ENCODE results near the gene LURAP1L. TPM values are rescaled to one million over a fixed set of nuclear protein-coding genes. Genes with fewer than 3 reads are reported as not detected.
A peak's percentile ranks its signal among the peaks of the same experiment; 100 is the strongest.

LURAP1L gene
- total RNA-seq, 1 donor from 2014 or later = 13.3 TPM

- Histone ChIP-seq H3K27me3 (ENCODE audit: insufficient read depth, low read length) (no peaks in the 10 kb centered on the region), H3K36me3 (ENCODE audit: insufficient read depth, low read length) (no peaks in the 10 kb centered on the region), H3K79me2 (ENCODE audit: insufficient read depth, low read length) (no peaks in the 10 kb centered on the region), H3K4me3 (ENCODE audit: insufficient read depth, low read depth, low read length) (no peak overlapping the region), H3K9ac (ENCODE audit: low read length) (peak overlapping the region; percentile 49), H3K9me3 (ENCODE audit: insufficient read depth, low read depth, low read length) (no peaks in the 10 kb centered on the region), H2AFZ (ENCODE audit: low read depth, low read length) (no peak overlapping the region), H3K27ac (ENCODE audit: low read depth, low read length) (peak overlapping the region; percentile 68), H4K20me1 (ENCODE audit: insufficient read depth, low read length) (no peaks in the 10 kb centered on the region), H3K4me1 (ENCODE audit: insufficient read depth, low read length) (peaks cover 27% of the 10 kb centered on the region), H3K4me2 (ENCODE audit: low read length) (no peak overlapping the region)
- Mint-ChIP-seq H3K36me3 (ENCODE audit: low read depth, unreplicated experiment) (peaks cover 2% of the 10 kb centered on the region), H3K4me3 (ENCODE audit: unreplicated experiment) (no peak overlapping the region), H3K9me3 (ENCODE audit: unreplicated experiment) (peaks cover 4% of the 10 kb centered on the region), H3K4me1 (ENCODE audit: low read depth, unreplicated experiment) (peaks cover 28% of the 10 kb centered on the region), H3K27me3 (ENCODE audit: low read depth, unreplicated experiment) (no peaks in the 10 kb centered on the region), H3K27ac (ENCODE audit: unreplicated experiment) (no peak overlapping the region)
- no peak for TF ChIP-seq EZH2 (IDR thresholded peaks at IDR 0.05; ENCODE audit: insufficient read depth, low read length)
- no peak for TF ChIP-seq CTCF (IDR thresholded peaks at IDR 0.05; ENCODE audit: insufficient read depth, low read depth, low read length)
- DNase-seq (ENCODE audit: low read depth) = peak; percentile 71
- FAIRE-seq = no peak
These were observed 42.9 kb downstream of the LURAP1L start for GRCh38 chr9:12817702-12818101.

- Histone ChIP-seq H3K27me3 (ENCODE audit: insufficient read depth, low read length) (no peaks in the 10 kb centered on the region), H3K79me2 (ENCODE audit: insufficient read depth, low read length) (no peaks in the 10 kb centered on the region), H3K27ac (ENCODE audit: low read depth, low read length) (peak overlapping the region; percentile 68), H3K4me3 (ENCODE audit: insufficient read depth, low read depth, low read length) (no peak overlapping the region), H3K4me2 (ENCODE audit: low read length) (peak overlapping the region; percentile 11), H4K20me1 (ENCODE audit: insufficient read depth, low read length) (no peaks in the 10 kb centered on the region), H3K9me3 (ENCODE audit: insufficient read depth, low read depth, low read length) (no peaks in the 10 kb centered on the region), H3K4me1 (ENCODE audit: insufficient read depth, low read length) (peaks cover 23% of the 10 kb centered on the region), H3K9ac (ENCODE audit: low read length) (peak overlapping the region; percentile 49), H2AFZ (ENCODE audit: low read depth, low read length) (no peak overlapping the region), H3K36me3 (ENCODE audit: insufficient read depth, low read length) (no peaks in the 10 kb centered on the region)
- no peak for TF ChIP-seq EZH2 (IDR thresholded peaks at IDR 0.05; ENCODE audit: insufficient read depth, low read length)
- no peak for TF ChIP-seq CTCF (IDR thresholded peaks at IDR 0.05; ENCODE audit: insufficient read depth, low read depth, low read length)
- Mint-ChIP-seq H3K4me3 (ENCODE audit: unreplicated experiment) (no peak overlapping the region), H3K27me3 (ENCODE audit: low read depth, unreplicated experiment) (no peaks in the 10 kb centered on the region), H3K36me3 (ENCODE audit: low read depth, unreplicated experiment) (peaks cover 2% of the 10 kb centered on the region), H3K9me3 (ENCODE audit: unreplicated experiment) (peaks cover 4% of the 10 kb centered on the region), H3K4me1 (ENCODE audit: low read depth, unreplicated experiment) (peaks cover 28% of the 10 kb centered on the region), H3K27ac (ENCODE audit: unreplicated experiment) (peak overlapping the region; percentile 41)
- FAIRE-seq (peak; percentile 77), DNase-seq (ENCODE audit: low read depth) (peak; percentile 77)
These were observed 43.7 kb downstream of the LURAP1L start for GRCh38 chr9:12818431-12819000.

DNA sequence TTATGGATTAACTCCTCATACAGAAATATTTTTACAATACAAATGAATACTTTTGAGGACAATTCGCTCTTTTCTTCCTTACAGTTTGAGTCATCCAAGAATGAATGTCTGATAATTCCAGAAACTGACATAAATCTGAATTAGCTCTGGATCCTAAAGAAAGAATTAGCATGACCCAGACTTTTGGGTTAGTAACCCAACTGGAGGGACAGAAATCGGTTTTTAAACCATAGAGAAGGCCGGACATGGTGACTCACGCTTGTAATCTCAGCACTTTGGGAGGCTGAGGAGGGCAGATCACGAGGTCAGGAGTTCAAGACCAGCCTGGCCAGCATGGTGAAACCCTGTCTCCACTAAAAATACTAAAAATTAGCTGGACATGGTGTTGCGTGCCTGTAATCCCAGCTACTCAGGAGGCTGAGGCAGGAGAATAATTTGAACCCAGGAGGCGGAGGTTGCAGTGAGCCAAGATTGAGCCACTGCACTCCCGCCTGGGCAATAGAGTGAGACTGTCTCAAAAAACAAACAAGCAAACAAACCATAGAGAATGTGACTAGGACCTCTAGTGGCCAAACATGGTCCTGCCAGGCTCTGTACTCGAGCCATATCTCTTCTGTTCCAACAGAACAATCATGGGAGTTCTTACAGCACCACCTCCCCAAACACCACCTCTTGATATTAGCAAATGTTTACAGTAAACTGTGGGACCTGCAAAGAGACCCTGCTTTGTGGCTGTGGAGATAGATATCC, 44.8 kb downstream of the LURAP1L start:
- no peaks in the 10 kb centered on the region for H3K79me2 ChIP-seq (ENCODE audit: insufficient read depth, low read length)
- no peak overlapping the region for H3K9ac ChIP-seq (ENCODE audit: low read length)
- no peak for FAIRE-seq
- no peak overlapping the region for H3K4me3 Mint-ChIP-seq (ENCODE audit: unreplicated experiment)
- H2AFZ ChIP-seq (ENCODE audit: low read depth, low read length) = no peak overlapping the region
- peaks cover 16% of the 10 kb centered on the region for H3K4me1 ChIP-seq (ENCODE audit: insufficient read depth, low read length)
- DNase-seq (ENCODE audit: low read depth) = peak; percentile 22
- H3K4me2 ChIP-seq (ENCODE audit: low read length) = no peak overlapping the region
- peak overlapping the region; percentile 68 for H3K27ac ChIP-seq (ENCODE audit: low read depth, low read length)
- H3K9me3 Mint-ChIP-seq (ENCODE audit: unreplicated experiment) = peaks cover 4% of the 10 kb centered on the region
- TF ChIP-seq CTCF (IDR thresholded peaks at IDR 0.05; ENCODE audit: insufficient read depth, low read depth, low read length) = peak; percentile 30
- no peak for TF ChIP-seq EZH2 (IDR thresholded peaks at IDR 0.05; ENCODE audit: insufficient read depth, low read length)
- H3K36me3 Mint-ChIP-seq (ENCODE audit: low read depth, unreplicated experiment) = peaks cover 2% of the 10 kb centered on the region
- H3K4me3 ChIP-seq (ENCODE audit: insufficient read depth, low read depth, low read length) = no peak overlapping the region
- no peaks in the 10 kb centered on the region for H3K9me3 ChIP-seq (ENCODE audit: insufficient read depth, low read depth, low read length)
- H4K20me1 ChIP-seq (ENCODE audit: insufficient read depth, low read length) = no peaks in the 10 kb centered on the region
- H3K27ac Mint-ChIP-seq (ENCODE audit: unreplicated experiment) = no peak overlapping the region
- H3K27me3 ChIP-seq (ENCODE audit: insufficient read depth, low read length) = no peaks in the 10 kb centered on the region
- H3K27me3 Mint-ChIP-seq (ENCODE audit: low read depth, unreplicated experiment) = no peaks in the 10 kb centered on the region
- H3K4me1 Mint-ChIP-seq (ENCODE audit: low read depth, unreplicated experiment) = peaks cover 21% of the 10 kb centered on the region
- no peaks in the 10 kb centered on the region for H3K36me3 ChIP-seq (ENCODE audit: insufficient read depth, low read length)
